GM19043 (cell line): ENCODE data around the gene GOLGA6B.
A peak's percentile ranks its signal among the peaks of the same experiment; 100 is the strongest.
"Not testable (repeated sequence)": the region's sequence is repeated elsewhere in the genome, so short reads cannot be mapped to it uniquely, and the experiment has no call there.

Experiments
- ATAC-seq: cut with Tn5 transposase; IDR thresholded peaks from one replicate; pipeline ENCODE4 v1.9.1; 2021; ENCODE audit warnings: low read depth; ENCODE audit not compliant: unreplicated experiment

The GOLGA6B gene

DNA sequence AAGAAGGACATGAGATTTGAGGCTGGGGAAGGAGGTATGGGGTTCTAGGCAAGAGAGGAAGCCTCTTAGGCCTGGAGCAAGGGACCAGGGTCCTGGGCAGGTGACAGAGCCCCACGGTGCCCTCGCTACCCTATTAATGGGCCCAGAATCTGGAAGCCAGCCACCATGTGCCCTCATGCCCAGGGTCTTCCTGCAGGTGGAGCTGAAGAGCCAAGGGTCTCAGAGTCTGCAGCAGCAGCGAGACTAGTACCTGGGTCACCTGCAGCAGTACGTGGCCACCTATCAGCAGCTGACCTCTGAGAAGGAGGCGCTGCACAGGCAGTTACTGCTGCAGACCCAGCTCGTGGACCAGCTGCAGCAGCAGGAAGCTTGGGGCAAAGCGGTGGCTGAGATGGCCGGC lies 9.4 kb downstream of the GOLGA6B start:
- not testable (repeated sequence) for ATAC-seq

DNA sequence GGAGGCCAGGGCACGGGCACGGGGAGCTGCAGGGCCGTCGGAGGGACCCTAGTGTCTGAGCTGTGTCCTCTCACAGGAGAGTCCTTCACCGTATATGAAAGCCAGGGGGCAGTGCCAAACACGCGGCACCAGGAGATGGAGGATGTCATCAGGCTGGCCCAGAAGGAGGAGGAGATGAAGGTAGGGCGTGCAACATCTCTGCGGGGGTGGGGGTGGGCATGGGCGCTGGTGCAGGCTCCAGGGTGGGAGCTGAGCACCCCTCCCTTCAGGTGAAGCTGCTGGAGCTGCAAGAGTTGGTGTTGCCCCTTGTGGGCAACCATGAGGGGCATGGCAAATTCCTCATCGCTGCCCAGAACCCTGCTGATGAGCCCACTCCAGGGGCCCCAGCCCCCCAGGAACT lies 11.2 kb downstream of the GOLGA6B start:
- not testable (repeated sequence) for ATAC-seq

DNA sequence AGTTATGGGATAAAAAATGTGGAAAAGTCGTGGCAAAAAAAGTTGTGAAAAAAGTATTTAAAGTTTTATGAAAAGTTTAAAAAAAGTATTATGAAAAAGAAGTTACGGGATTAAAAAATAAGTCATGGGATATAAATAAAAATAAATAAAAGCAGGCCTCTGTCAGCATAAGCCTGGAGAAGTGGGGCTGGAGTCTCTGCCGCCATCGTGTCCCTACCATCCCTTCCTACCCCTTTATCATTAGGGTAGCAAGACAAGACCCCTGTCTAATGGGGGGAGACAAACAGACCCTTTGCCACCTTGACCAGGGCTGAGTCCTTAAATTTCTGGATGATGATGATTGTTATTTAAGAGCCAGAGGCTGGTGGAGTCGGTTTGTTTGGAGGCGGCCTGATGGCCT lies 15.3 kb downstream of the GOLGA6B start:
- not testable (repeated sequence) for ATAC-seq

DNA sequence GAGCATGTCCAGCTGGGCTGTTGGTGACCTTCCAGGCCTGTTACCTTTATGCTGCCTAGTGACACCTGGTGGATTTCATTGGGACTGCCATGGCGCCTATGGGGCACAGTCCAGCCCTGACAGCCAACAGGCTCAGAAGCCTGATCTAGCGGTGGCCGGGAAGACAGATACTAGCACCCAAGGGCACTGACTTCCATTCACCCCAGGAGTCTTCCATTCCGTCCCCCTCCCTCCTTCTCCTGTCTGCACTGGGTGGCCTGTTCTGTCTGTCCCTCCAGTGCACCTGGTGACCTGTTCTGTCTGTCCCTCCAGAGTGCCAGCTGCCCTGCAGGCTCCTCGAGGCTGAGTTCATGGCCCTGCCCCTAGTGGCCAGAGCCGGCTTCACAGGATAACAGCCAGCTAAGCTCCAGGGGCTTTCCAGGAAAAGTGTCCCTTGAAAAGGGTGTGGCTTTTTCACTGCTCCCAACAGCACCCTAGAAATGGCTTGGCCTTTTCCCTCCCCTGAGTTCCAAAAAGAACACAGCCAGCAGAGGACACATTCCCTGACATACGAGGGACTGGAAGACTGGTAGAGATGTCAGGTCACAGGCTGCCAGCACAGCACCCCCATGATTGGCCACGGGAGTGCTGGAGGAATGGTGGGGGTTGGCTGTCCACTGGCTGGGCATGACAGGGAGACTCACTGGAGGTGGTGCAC lies 16.3 kb downstream of the GOLGA6B start:
- not testable (repeated sequence) for ATAC-seq

DNA sequence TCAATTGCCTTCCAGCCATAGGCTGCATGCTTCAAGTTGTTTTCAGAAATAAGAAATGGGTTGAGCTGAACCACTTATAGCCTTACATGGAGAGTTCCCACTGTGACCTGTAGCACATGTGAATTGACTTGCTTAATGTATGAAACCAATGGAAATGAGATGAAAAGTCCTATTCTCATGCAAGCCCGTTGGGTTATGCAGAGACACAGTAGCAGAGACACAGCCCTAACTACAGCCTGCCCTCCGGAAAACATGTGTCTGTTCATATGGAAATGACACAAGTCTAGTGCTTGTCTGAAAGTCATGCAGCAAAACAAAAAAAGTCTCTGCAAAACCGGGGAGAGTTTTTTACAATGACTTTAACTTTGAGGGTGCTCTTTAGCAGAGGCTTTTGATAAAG lies 17.0 kb downstream of the GOLGA6B start:
- ATAC-seq: no peak

- no peak for ATAC-seq
These were observed 22.3 kb downstream of the GOLGA6B start for GRCh38 chr15:72676838-72677237.

DNA sequence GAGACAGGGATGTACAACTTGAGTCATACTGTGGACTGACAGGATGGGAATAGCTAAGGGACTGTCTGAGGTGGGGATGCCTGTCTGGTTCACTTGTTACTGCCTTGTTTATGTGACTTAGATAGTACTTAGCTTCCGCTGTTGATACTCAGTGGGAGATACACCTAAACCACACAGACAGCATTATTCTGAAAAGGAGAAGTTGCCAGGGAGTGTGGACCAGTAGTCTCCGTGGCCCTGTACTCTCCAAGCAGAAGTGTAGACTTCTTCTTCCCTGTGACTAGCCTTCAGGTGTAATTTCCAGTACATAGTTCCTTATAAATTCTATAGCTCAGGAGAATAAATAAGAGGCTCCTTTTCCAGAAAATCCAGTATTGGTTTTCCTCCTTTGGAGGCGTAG lies 26.4 kb downstream of the GOLGA6B start:
- no peak for ATAC-seq

GRCh38 chr15:72682772-72683171 lies 28.3 kb downstream of the GOLGA6B start:
- ATAC-seq: no peak

DNA sequence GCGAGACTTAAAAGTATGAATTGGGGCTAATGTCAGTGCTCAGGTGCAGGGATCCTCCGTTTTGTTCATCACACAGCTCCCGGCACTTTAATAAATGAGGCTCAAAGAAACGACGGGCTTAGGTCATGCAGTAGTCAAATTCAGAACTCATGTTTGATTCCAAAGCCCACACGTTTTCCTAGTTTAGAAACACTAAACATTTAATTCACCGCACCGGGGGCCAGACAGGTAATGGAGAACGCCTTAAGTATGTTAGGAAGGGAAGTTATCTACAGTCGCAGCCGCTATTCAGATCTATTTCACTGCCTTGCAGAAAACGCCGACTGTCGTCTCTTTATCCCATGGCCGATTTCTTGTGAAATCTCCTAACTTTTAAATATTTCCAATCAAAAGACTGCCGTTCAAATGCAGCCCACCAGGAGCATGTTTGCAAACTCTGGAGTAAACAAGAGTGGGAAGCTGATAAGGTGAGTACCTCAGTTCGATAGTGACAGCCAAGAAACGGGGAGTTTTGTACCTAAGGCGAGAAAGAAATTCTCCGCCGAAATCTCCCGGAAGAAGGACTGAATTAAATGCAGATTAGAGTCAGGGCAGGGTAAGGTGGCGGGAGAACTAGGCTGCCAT lies 30.9 kb downstream of the GOLGA6B start:
- ATAC-seq: no peak

DNA sequence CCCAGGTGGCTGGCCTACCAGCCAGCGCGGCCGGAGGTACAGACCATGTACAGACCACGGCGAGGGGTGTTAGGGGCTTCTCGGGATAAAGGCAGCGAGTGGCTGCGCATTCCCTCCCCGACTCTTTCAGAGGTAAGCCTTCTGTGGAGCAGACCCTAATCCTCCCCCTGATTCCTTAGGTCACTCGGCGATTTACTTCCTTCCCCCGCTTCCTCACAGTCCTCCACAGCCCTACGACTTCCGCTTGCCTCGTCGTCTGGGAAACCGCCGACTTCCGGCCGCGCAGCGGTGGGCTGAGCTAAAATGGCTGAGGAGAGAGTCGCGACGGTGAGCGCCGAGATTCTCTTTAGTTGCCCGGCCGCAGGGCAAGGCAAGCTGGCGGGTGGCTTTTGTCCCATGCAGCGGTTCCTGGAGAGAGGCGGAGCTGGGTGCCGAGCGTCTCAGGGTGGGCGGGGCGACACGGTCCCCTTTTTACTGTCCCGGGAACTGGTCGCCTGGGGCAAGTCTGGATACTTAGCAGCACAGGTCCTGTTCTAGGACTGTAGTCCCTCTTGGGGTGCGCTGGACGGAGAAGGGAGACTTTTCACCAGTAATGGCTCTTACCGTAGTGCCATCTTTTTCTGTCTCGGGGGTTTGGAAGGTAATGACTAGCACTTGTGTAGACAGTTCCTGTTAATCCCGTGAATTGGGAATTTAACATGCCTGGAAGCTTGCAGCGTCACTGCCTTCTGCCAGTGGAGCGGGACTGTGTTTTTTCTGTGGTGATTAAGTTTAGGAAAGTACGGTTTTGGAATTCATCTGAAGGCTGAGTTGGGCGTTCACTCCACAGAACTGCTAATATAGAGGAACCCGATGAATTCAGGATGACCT lies 31.7 kb downstream of the GOLGA6B start, which contains the start of the genes BBS4 and HIGD2B:
Gene BBS4 (plus strand): TSS at position 283 of the 870 bp plus-strand sequence. CDS start 21 bp downstream, at position 304.
Gene HIGD2B (minus strand): TSS at position 258 of the 870 bp plus-strand sequence. CDS start 9,808 bp downstream, outside the sequence.
- ATAC-seq: peak; percentile 94

DNA sequence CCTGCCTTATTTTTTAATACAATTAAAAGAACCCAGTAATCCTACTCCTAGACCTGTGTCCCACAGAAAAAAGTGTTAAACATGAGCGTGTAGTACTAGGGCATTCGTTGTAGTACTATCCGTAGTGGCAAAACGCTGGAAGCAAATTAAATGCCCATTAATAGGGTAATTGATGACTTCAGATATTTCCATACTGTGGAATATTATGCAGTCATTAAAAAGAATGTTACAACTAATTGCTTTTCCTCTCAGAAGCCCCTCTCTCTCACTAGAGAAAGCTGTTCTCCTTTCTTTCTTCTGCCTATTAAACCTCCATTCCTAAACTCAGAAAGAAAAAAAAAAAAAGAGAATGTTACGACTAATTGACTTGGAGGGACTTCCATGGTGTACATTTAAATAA lies 34.2 kb downstream of the GOLGA6B start:
- ATAC-seq: no peak

DNA sequence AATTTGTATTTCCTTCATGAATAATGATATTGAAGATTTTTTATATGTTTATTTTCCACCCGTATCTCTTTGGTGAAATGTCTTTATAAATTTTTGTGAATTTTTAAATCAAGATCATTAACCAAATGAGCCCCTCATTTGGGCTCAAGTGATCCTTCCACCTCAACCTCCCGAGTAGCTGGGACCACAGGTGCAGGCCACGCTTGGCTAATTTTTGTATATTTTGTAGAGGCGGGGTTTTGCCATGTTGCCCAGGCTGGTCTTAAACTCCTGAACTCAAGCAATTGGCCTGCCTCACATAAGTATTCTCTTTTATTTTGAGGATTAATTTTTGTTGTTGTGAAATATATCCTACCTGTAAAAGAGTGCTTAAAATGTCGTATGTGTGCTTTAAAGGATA lies 36.4 kb downstream of the GOLGA6B start:
- ATAC-seq: no peak

- no peak for ATAC-seq
These were observed 44.4 kb downstream of the GOLGA6B start for GRCh38 chr15:72698938-72699337.

- no peak for ATAC-seq
These were observed 45.6 kb downstream of the GOLGA6B start for GRCh38 chr15:72700076-72700475.

- ATAC-seq: no peak
These were observed 51.8 kb downstream of the GOLGA6B start for GRCh38 chr15:72706266-72706665.

DNA sequence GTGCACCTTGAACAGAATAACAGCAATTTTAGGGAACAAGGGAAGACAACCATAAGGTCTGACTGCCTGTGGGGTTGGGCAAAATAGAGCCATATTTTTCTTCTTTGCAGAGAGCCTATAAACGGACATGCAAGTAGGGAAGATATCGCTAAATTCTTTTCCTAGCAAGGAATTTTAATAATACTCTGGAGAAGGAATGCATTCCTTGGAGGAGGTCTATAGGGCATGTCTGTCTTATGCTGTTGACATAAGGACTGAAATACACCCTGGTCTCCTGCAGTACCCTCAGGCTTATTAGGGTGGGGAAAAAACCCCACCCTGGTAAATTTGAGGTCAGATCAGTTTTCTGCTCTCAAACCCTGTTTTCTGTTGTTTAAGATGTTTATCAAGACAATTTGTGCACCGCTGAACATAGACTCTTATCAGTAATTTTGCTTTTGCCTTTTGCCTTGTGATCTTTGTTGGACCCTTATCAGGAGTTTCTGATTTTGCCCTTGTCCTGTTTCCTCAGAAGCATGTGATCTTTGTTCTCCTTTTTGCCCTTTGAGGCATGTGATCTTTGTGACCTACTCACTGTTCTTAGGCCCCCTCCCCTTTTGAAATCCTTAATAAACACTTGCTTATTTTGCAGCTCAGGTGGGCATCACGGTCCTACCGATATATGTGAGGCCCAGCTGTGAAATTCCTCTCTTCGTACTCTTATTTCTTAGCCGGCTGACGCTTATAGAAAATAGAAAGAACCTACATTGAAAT lies 54.2 kb downstream of the GOLGA6B start:
- not testable (repeated sequence) for ATAC-seq
